ENCODE results near the gene ADCY1. TPM values are rescaled to one million over a fixed set of nuclear protein-coding genes. Genes with fewer than 3 reads are reported as not detected.

ADCY1 gene
- total RNA-seq, 1 donor from 2014 or later = 4.6 TPM

DNA sequence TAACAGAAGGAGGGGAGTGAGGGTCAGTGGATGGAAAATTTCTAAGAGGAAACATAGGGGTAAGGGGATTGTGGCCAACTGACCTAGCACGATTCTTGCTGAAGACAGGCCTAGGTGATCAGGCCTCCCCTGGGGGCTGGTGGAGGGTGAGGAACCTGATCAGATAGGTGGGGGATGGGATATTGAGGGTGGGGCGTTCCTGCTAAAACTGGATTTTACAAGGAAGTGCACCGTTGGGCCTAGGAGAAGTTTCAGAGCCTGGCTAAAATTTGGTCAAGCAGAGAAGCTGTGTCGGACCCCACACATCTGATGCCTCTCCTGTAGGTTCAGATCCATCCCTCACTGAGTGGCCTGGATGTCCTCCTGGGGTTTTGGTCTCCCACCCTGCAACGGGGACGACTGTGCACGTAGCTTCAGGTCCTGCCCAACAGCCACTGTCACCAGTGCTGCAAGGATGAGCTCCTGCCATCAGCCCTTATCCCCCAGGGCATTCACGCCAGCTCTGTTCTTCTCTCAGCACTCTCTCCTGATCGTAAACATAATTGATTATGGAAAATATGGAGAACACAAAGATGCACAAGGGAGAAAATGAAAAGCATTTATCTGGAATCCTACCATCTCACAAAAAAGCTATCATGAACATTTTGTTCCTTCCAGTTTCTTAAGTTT, 89.9 kb downstream of the ADCY1 start:
- no peak for DNase-seq (ENCODE audit: low spot score)

GRCh38 chr7:45665172-45665571, 91.0 kb downstream of the ADCY1 start:
- no peak for DNase-seq (ENCODE audit: low spot score)

GRCh38 chr7:45670227-45670626, 96.1 kb downstream of the ADCY1 start:
- DNase-seq (ENCODE audit: low spot score) = no peak

- no peak for DNase-seq (ENCODE audit: low spot score)
These were observed 96.5 kb downstream of the ADCY1 start for GRCh38 chr7:45670717-45671116.

- no peak for DNase-seq (ENCODE audit: low spot score)
These were observed 103.2 kb downstream of the ADCY1 start for GRCh38 chr7:45677311-45677900.

GRCh38 chr7:45679516-45679915, 105.3 kb downstream of the ADCY1 start:
- DNase-seq (ENCODE audit: low spot score) = no peak

GRCh38 chr7:45680776-45681175, 106.6 kb downstream of the ADCY1 start:
- DNase-seq (ENCODE audit: low spot score) = no peak

- no peak for DNase-seq (ENCODE audit: low spot score)
These were observed 107.6 kb downstream of the ADCY1 start for GRCh38 chr7:45681596-45682357.

- DNase-seq (ENCODE audit: low spot score) = no peak
These were observed 108.2 kb downstream of the ADCY1 start for GRCh38 chr7:45682358-45682735.

DNA sequence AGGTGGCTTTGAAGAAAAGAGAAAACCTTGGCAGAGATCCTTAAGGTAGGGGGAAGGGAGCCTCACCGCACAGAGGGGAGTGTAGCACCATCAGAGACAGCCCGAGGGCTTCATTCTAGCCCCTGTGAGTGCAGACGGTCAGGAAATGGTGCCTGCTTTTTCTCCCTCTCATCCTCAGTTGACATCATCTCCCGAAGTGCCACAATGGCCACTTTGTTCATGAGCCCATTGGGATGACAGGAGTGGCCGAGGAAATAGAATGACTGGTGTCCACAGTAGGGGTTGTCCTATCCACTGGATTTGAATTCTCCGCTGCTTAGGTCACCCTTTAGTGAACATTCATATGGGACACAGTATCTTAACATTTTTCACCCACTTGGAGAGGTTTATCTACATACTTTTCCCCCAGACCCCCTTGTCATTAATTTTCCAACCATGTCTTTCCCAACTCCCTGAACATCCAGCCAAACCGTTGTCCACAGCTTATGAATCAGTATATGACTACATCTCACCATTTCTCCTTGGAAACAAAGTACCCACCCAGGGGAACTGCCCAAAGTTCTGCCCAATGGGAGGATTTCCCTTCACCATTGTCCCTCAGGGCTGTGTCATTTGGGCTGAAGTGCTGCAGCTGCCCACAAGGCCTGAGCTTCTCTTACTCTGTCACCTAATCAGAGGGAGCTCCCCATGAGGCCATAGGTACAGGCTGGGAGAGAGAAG, 108.8 kb downstream of the ADCY1 start:
- no peak for DNase-seq (ENCODE audit: low spot score)

DNA sequence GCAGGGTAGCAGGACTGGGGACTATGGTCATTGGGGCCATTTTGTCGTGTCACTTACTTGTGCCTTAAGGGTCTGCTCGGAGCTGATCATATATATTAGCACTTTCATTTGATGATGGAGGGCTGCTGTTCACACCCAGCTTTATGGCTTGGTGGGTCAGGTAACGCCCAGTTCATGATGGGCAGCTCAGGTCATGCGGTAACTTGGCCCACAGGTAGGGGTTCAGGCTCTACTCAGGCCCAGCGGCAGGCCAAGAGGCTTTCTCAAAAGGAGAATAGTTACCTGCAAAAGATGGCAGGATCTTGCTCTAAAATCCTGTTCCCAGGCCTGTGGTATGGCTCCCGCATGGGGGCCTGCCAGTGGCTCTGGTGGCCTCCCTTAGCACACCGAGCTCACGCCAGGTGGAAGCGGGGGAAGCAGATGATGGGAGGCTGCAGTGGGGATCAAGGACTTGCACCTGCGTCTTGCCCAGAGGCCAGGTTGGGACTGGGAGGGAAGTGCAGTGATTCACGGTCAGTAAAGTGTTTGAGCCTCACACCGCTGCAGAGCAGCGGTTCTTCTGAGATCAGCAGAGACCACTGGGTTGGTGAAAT, 109.5 kb downstream of the ADCY1 start:
- no peak for DNase-seq (ENCODE audit: low spot score)

GRCh38 chr7:45684910-45685618, 110.9 kb downstream of the ADCY1 start:
- DNase-seq (ENCODE audit: low spot score) = no peak

DNA sequence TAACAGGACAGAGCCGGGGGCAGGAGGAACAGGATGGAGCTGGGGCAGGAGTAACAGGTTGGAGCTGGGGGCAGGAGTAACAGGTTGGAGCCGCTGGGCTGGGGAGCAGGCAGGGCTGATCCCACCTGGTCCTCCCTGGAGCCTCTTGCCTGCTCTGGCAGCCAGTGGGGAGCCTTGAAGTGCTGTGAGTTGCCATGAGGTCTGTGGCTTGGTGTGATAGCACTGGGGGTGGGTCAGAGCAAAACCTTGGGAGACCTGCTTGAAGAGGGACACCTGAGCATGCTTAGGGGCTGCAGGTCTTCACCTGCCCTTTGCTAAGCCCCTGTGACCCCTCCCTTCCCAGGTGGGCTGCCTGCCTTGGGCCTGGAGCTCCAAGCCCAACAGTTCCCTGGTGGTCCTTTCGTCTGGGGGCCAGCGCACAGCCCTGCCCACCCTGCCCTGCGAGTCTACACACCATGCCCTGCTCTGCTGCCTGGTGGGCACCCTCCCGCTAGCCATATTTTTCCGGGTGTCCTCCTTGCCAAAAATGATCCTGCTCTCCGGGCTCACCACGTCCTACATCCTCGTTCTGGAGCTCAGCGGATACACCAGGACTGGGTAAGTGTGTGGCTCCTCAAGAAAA, 111.6 kb downstream of the ADCY1 start:
- DNase-seq (ENCODE audit: low spot score) = no peak

GRCh38 chr7:45686441-45687184, 112.4 kb downstream of the ADCY1 start:
- DNase-seq (ENCODE audit: low spot score) = no peak

- DNase-seq (ENCODE audit: low spot score) = no peak
These were observed 113.0 kb downstream of the ADCY1 start for GRCh38 chr7:45687185-45687560.

GRCh38 chr7:45687721-45688120, 113.6 kb downstream of the ADCY1 start:
- no peak for DNase-seq (ENCODE audit: low spot score)

GRCh38 chr7:45688382-45688781, 114.2 kb downstream of the ADCY1 start:
- DNase-seq (ENCODE audit: low spot score) = no peak

GRCh38 chr7:45689011-45689796, 115.0 kb downstream of the ADCY1 start:
- DNase-seq (ENCODE audit: low spot score) = no peak
